ENCODE data around the gene TRAPPC3.

The TRAPPC3 gene

DNA sequence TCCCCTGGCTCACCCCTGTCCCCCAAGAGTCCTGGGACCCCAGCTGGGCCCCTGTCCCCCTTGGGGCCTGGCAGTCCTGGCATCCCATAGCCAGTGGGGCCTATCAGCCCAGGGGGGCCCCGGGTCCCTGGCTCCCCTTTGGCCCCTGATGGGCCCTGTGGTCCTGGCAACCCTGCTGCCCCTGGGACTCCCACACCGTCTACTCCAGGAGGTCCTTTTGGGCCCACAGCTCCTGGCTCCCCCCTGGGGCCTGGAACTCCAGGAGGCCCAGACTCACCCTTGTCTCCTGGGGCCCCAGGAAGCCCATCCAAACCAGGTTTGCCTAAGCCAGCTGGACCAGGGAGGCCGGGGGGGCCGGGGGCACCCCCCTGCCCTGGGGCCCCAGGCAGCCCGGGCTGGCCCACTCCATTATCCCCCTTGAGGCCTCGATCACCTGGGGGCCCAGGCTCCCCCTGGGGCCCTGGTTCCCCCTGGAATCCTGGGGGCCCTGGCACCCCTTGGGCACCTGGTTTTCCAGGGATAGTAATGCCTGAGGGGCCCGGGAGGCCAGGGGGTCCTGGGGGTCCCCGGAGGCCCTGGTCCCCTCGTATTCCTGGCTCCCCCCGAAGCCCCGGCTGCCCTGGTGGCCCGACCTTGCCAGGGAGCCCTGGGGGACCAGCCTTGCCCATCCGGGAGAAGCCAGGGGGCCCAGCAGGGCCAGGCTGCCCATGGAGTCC lies 50.5 kb downstream of the TRAPPC3 start:
- Histone ChIP-seq H3K9me3 (ENCODE audit: control insufficient read depth, low read length) (no peaks in the 10 kb centered on the region), H3K36me3 (ENCODE audit: control insufficient read depth, insufficient read depth, low read length) (peaks cover 20% of the 10 kb centered on the region)
- 92 to 98% methylated on average over 7 to 12 of the region's 13 CpGs for WGBS, 2 experiments (ENCODE audit: insufficient coverage in 2 of 2)

DNA sequence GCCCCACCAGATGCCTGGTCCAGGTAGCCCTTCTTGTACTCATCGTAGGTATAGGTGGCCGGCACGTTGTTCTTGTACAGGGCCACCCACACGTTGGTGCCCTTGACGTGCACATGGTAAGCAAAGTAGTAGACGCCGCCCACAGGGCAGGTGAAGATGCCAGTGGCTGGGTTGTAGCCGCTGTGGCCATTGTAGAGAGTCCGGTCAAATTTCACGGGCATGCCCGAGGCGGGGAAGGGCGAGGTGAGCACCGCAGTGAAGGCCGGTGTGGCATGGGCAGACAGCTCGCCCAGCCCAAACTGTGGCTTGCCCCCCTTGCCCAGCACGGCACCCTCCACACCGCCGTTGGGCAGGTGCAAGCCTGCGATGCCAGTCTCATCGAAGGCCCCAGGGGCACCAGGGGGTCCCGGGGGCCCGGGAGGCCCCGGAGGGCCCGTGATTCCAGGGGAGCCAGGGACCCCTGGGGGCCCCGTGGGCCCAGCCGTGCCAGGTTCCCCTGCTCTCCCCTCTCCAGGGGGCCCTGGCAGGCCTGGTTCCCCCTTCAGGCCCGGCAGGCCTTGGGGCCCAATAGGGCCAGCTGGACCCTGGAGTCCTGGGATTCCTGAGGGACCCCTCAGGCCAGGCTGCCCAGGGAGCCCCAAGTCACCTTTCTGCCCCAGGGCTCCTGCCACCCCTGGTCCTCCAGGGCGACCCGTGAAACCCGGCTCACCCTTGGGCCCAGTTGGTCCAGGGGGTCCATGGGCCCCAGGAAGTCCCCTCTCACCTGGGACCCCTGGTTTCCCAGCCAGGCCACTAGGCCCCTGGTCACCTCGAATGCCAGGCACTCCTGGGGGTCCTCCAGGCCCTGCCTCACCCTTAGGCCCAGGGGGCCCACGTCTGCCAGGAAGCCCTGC lies 51.3 kb downstream of the TRAPPC3 start:
- WGBS, 2 experiments (ENCODE audit: insufficient coverage in 2 of 2): 93 to 94% methylated on average over 30 to 31 of the region's 33 CpGs
- no peaks in the 10 kb centered on the region for H3K4me1 ChIP-seq (ENCODE audit: control insufficient read depth, insufficient read depth, low read length, poor library complexity, severe bottlenecking)
- H3K27ac ChIP-seq (ENCODE audit: low read depth, low read length, severe bottlenecking): no peak overlapping the region
- no peaks in the 10 kb centered on the region for H3K9me3 ChIP-seq (ENCODE audit: control insufficient read depth, low read length)
- peaks cover 28% of the 10 kb centered on the region for H3K36me3 ChIP-seq (ENCODE audit: control insufficient read depth, insufficient read depth, low read length)
- no peak overlapping the region for H3K4me3 ChIP-seq (ENCODE audit: extremely low read depth, insufficient read depth, low read length, poor library complexity, severe bottlenecking)

More for the DNA sequence above, 50.5 kb downstream of the TRAPPC3 start:
- H3K27ac ChIP-seq (ENCODE audit: low read depth, low read length, severe bottlenecking): no peak overlapping the region
- H3K4me3 ChIP-seq (ENCODE audit: extremely low read depth, insufficient read depth, low read length, poor library complexity, severe bottlenecking): no peak overlapping the region
- no peaks in the 10 kb centered on the region for H3K4me1 ChIP-seq (ENCODE audit: control insufficient read depth, insufficient read depth, low read length, poor library complexity, severe bottlenecking)

DNA sequence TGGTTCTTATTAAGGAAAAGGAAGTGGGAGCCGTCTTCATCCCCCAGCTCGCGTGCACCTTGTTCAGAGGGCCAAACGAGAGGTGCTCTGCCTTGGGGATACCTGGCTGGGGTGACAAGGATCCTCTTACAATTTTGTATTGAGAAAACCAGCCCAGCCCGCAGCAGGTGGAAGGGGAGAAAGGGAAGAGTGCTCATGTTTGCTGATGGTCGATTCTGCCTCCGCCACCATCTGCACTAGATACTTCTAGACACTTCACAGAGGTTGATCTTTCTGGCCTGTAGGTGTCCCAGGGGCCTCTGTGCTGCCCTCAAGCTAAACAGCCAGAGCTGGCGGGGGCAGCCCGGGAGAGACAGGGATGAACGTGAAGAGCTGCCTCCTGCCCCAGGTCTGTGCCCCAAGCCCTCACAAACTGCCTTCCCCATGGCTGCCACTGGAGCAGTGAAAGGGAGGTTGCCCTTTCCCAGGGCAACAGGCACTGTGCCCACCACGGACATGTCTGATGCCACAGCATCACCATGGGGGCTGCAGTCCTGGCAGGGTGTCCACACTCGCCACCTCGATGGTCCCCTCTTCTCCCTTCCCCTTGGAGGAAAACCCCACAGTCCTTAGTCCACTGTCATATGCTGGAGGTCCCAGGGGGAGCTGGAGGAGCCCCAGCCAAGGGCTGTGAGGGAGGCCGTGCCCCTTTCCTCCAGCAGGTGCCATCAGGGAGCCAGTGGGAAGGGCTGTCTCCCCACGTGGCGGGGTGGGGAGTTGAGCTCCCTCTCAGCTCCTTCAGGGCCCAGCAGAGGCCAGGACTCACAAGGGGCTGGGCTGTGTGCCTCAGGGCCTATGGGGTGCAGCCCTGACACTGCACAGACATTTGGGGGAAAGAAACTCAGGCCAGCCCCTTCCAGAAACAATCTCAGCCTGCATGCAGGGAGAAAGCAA lies 52.5 kb downstream of the TRAPPC3 start:
- Histone ChIP-seq H3K27ac (ENCODE audit: low read depth, low read length, severe bottlenecking) (no peak overlapping the region), H3K9me3 (ENCODE audit: control insufficient read depth, low read length) (no peaks in the 10 kb centered on the region), H3K4me3 (ENCODE audit: extremely low read depth, insufficient read depth, low read length, poor library complexity, severe bottlenecking) (no peak overlapping the region), H3K4me1 (ENCODE audit: control insufficient read depth, insufficient read depth, low read length, poor library complexity, severe bottlenecking) (no peaks in the 10 kb centered on the region), H3K36me3 (ENCODE audit: control insufficient read depth, insufficient read depth, low read length) (peaks cover 40% of the 10 kb centered on the region)
- 77 to 84% methylated on average over 11 to 13 of the region's 16 CpGs for WGBS, 2 experiments (ENCODE audit: insufficient coverage in 2 of 2)

- H3K36me3 ChIP-seq (ENCODE audit: control insufficient read depth, insufficient read depth, low read length): peaks cover 49% of the 10 kb centered on the region
- H3K4me1 ChIP-seq (ENCODE audit: control insufficient read depth, insufficient read depth, low read length, poor library complexity, severe bottlenecking): no peaks in the 10 kb centered on the region
- no peak overlapping the region for H3K27ac ChIP-seq (ENCODE audit: low read depth, low read length, severe bottlenecking)
- WGBS, 2 experiments (ENCODE audit: insufficient coverage in 2 of 2): 92 to 93% methylated on average over 8 to 15 of the region's 15 CpGs
- H3K4me3 ChIP-seq (ENCODE audit: extremely low read depth, insufficient read depth, low read length, poor library complexity, severe bottlenecking): no peak overlapping the region
- no peaks in the 10 kb centered on the region for H3K9me3 ChIP-seq (ENCODE audit: control insufficient read depth, low read length)
Measured at GRCh38 chr1:36095760-36096405, 53.4 kb downstream of the TRAPPC3 start.

GRCh38 chr1:36094621-36095061 lies 54.6 kb downstream of the TRAPPC3 start:
- Histone ChIP-seq H3K4me3 (ENCODE audit: extremely low read depth, insufficient read depth, low read length, poor library complexity, severe bottlenecking) (no peak overlapping the region), H3K9me3 (ENCODE audit: control insufficient read depth, low read length) (no peaks in the 10 kb centered on the region), H3K36me3 (ENCODE audit: control insufficient read depth, insufficient read depth, low read length) (peaks cover 58% of the 10 kb centered on the region), H3K4me1 (ENCODE audit: control insufficient read depth, insufficient read depth, low read length, poor library complexity, severe bottlenecking) (no peaks in the 10 kb centered on the region), H3K27ac (ENCODE audit: low read depth, low read length, severe bottlenecking) (no peak overlapping the region)
- WGBS, 2 experiments (ENCODE audit: insufficient coverage in 2 of 2): 86 to 92% methylated on average over 7 of the region's 8 CpGs

DNA sequence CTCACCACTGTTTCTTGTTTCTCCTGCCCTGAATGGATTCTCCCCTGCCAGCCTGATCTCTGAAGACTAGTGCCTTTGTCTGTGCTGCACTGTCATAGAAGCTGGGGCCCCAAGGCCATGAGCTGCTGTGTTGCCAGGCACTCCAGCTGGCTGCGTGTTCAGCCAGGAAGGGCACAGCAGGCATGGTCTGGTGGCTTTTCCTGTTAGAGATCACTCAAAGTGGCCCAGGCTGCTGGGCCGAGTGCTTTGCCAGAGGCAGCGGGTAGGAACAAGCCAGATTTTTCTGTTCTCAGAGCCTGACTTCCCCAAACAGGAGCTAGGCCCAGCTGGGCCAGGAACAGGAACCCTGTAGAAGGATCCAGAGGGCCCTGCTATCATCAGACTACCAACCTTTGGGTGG lies 55.4 kb downstream of the TRAPPC3 start:
- H3K9me3 ChIP-seq (ENCODE audit: control insufficient read depth, low read length): no peaks in the 10 kb centered on the region
- no peak overlapping the region for H3K27ac ChIP-seq (ENCODE audit: low read depth, low read length, severe bottlenecking)
- WGBS, 2 experiments (ENCODE audit: insufficient coverage in 2 of 2): 100% methylated on average over 3 of the region's 3 CpGs
- H3K36me3 ChIP-seq (ENCODE audit: control insufficient read depth, insufficient read depth, low read length): peaks cover 58% of the 10 kb centered on the region
- no peaks in the 10 kb centered on the region for H3K4me1 ChIP-seq (ENCODE audit: control insufficient read depth, insufficient read depth, low read length, poor library complexity, severe bottlenecking)
- H3K4me3 ChIP-seq (ENCODE audit: extremely low read depth, insufficient read depth, low read length, poor library complexity, severe bottlenecking): no peak overlapping the region

GRCh38 chr1:36093226-36093625 lies 56.1 kb downstream of the TRAPPC3 start:
- Histone ChIP-seq H3K36me3 (ENCODE audit: control insufficient read depth, insufficient read depth, low read length) (peaks cover 58% of the 10 kb centered on the region), H3K4me1 (ENCODE audit: control insufficient read depth, insufficient read depth, low read length, poor library complexity, severe bottlenecking) (no peaks in the 10 kb centered on the region), H3K9me3 (ENCODE audit: control insufficient read depth, low read length) (no peaks in the 10 kb centered on the region), H3K27ac (ENCODE audit: low read depth, low read length, severe bottlenecking) (no peak overlapping the region), H3K4me3 (ENCODE audit: extremely low read depth, insufficient read depth, low read length, poor library complexity, severe bottlenecking) (no peak overlapping the region)
- WGBS, 2 experiments (ENCODE audit: insufficient coverage in 2 of 2): 92 to 98% methylated on average over 5 to 7 of the region's 7 CpGs

DNA sequence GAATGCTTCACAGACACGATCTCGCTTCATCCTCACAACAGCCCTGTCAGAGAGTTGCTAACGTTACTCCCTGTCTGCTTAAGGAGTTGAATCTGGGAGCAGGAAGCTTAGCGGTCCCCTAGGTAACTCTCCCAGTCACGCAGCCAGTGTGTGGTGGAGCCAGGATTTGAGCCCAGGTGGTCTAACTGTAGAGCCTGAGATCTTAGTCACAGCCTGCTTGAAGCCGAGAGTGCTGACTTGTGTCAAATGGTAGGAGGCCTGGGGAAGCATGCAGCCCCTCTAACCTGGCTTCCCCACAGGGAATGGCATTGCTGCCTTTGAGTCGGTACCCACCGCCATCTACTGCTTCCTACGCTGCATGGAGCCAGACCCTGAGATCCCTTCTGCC lies 56.5 kb downstream of the TRAPPC3 start:
- WGBS, 2 experiments (ENCODE audit: insufficient coverage in 2 of 2): 96 to 98% methylated on average over 7 to 8 of the region's 9 CpGs
- Histone ChIP-seq H3K4me3 (ENCODE audit: extremely low read depth, insufficient read depth, low read length, poor library complexity, severe bottlenecking) (no peak overlapping the region), H3K36me3 (ENCODE audit: control insufficient read depth, insufficient read depth, low read length) (peaks cover 58% of the 10 kb centered on the region), H3K4me1 (ENCODE audit: control insufficient read depth, insufficient read depth, low read length, poor library complexity, severe bottlenecking) (no peaks in the 10 kb centered on the region), H3K9me3 (ENCODE audit: control insufficient read depth, low read length) (no peaks in the 10 kb centered on the region), H3K27ac (ENCODE audit: low read depth, low read length, severe bottlenecking) (no peak overlapping the region)

- no peaks in the 10 kb centered on the region for H3K9me3 ChIP-seq (ENCODE audit: control insufficient read depth, low read length)
- WGBS, 2 experiments (ENCODE audit: insufficient coverage in 2 of 2): 94 to 97% methylated on average over 12 to 15 of the region's 17 CpGs
- no peaks in the 10 kb centered on the region for H3K4me1 ChIP-seq (ENCODE audit: control insufficient read depth, insufficient read depth, low read length, poor library complexity, severe bottlenecking)
- H3K36me3 ChIP-seq (ENCODE audit: control insufficient read depth, insufficient read depth, low read length): peaks cover 58% of the 10 kb centered on the region
- H3K4me3 ChIP-seq (ENCODE audit: extremely low read depth, insufficient read depth, low read length, poor library complexity, severe bottlenecking): no peak overlapping the region
- H3K27ac ChIP-seq (ENCODE audit: low read depth, low read length, severe bottlenecking): no peak overlapping the region
Measured at GRCh38 chr1:36092166-36092797, 57.0 kb downstream of the TRAPPC3 start.

All from mesodermal cell (in vitro differentiated cells).